ENCODE data around the gene VSNL1. TPM values are rescaled to one million over a fixed set of nuclear protein-coding genes. Genes with fewer than 3 reads are reported as not detected.
A peak's percentile ranks its signal among the peaks of the same experiment; 100 is the strongest.

VSNL1 gene
- total RNA-seq, 1 donor from 2014 or later = 0.13 TPM

- no peak for TF ChIP-seq CTCF (IDR thresholded peaks at IDR 0.05; ENCODE audit: insufficient read depth, low read length, poor library complexity, severe bottlenecking)
- Histone ChIP-seq H3K36me3 (ENCODE audit: control insufficient read depth, insufficient read depth, low read length) (no peaks in the 10 kb centered on the region), H3K4me3 (ENCODE audit: low read depth, low read length) (peak overlapping the region; percentile 47), H3K27me3 (ENCODE audit: control insufficient read depth, insufficient read depth, low read length) (no peaks in the 10 kb centered on the region)
- no peak for DNase-seq (ENCODE audit: low read depth)
These were observed 22.9 kb upstream of the VSNL1 start for GRCh38 chr2:17517481-17518211.

GRCh38 chr2:17518212-17519154 is 22.0 kb upstream of the VSNL1 start, which contains the start of gene RAD51AP2:
Gene RAD51AP2, minus strand, starts transcription at chr2:17518440. Its CDS starts 25 bp downstream, at chr2:17518415.
- peak; percentile 51 for DNase-seq (ENCODE audit: low read depth)
- no peaks in the 10 kb centered on the region for H3K36me3 ChIP-seq (ENCODE audit: control insufficient read depth, insufficient read depth, low read length)
- no peak for TF ChIP-seq CTCF (IDR thresholded peaks at IDR 0.05; ENCODE audit: insufficient read depth, low read length, poor library complexity, severe bottlenecking)
- no peaks in the 10 kb centered on the region for H3K27me3 ChIP-seq (ENCODE audit: control insufficient read depth, insufficient read depth, low read length)
- peak within 1 kb of the TSS; percentile 47 for H3K4me3 ChIP-seq (ENCODE audit: low read depth, low read length)

GRCh38 chr2:17519486-17519885 is 21.0 kb upstream of the VSNL1 start:
- TF ChIP-seq CTCF (IDR thresholded peaks at IDR 0.05; ENCODE audit: insufficient read depth, low read length, poor library complexity, severe bottlenecking) = no peak
- no peaks in the 10 kb centered on the region for H3K27me3 ChIP-seq (ENCODE audit: control insufficient read depth, insufficient read depth, low read length)
- no peak overlapping the region for H3K4me3 ChIP-seq (ENCODE audit: low read depth, low read length)
- DNase-seq (ENCODE audit: low read depth) = no peak
- H3K36me3 ChIP-seq (ENCODE audit: control insufficient read depth, insufficient read depth, low read length) = no peaks in the 10 kb centered on the region

GRCh38 chr2:17520761-17521160 is 19.7 kb upstream of the VSNL1 start:
- H3K4me3 ChIP-seq (ENCODE audit: low read depth, low read length) = no peak overlapping the region
- TF ChIP-seq CTCF (IDR thresholded peaks at IDR 0.05; ENCODE audit: insufficient read depth, low read length, poor library complexity, severe bottlenecking) = no peak
- DNase-seq (ENCODE audit: low read depth) = no peak
- no peaks in the 10 kb centered on the region for H3K27me3 ChIP-seq (ENCODE audit: control insufficient read depth, insufficient read depth, low read length)
- no peaks in the 10 kb centered on the region for H3K36me3 ChIP-seq (ENCODE audit: control insufficient read depth, insufficient read depth, low read length)

- no peaks in the 10 kb centered on the region for H3K36me3 ChIP-seq (ENCODE audit: control insufficient read depth, insufficient read depth, low read length)
- TF ChIP-seq CTCF (IDR thresholded peaks at IDR 0.05; ENCODE audit: insufficient read depth, low read length, poor library complexity, severe bottlenecking) = no peak
- DNase-seq (ENCODE audit: low read depth) = no peak
- H3K27me3 ChIP-seq (ENCODE audit: control insufficient read depth, insufficient read depth, low read length) = no peaks in the 10 kb centered on the region
- no peak overlapping the region for H3K4me3 ChIP-seq (ENCODE audit: low read depth, low read length)
These were observed 18.9 kb upstream of the VSNL1 start for GRCh38 chr2:17521621-17522020.
